GM12891 (cell line): ENCODE measurements around the gene FOXP3.

Experiments
- DNase-seq: peaks from one replicate; pipeline ENCODE4 v3.0.0; 2011; ENCODE audit warnings: low spot score; ENCODE audit not compliant: insufficient read length
- FAIRE-seq: peaks from 2 replicates; lab custom pipeline; 2011; peaks lifted over from hg19 to GRCh38; lab: Jason Lieb, UNC
- PAX5 ChIP-seq: IDR thresholded peaks from 2 replicates; pipeline ENCODE4 v1.6.1; 2011; ENCODE audit warnings: low read length, moderate library complexity, mild to moderate bottlenecking; ENCODE audit not compliant: insufficient read depth, severe bottlenecking
- POLR2A ChIP-seq: IDR thresholded peaks from 2 replicates; pipeline ENCODE4 v1.6.1; 2011; ENCODE audit warnings: low read depth, low read length, control low read depth
- POLR2AphosphoS5 ChIP-seq: IDR thresholded peaks from 2 replicates; pipeline ENCODE4 v1.6.1; 2011; ENCODE audit warnings: low read depth, low read length, control low read depth
- POU2F2 ChIP-seq: IDR thresholded peaks from 2 replicates; pipeline ENCODE4 v1.6.1; 2011; ENCODE audit warnings: low read depth, mild to moderate bottlenecking, control low read depth, low read length, moderate library complexity
- SPI1 ChIP-seq: IDR thresholded peaks from 2 replicates; pipeline ENCODE4 v1.6.1; 2011; ENCODE audit warnings: low read depth, low read length, control low read depth
- TAF1 ChIP-seq: IDR thresholded peaks from 2 replicates; pipeline ENCODE4 v1.6.1; 2011; ENCODE audit warnings: low read depth, low read length, control low read depth

Gene FOXP3

GRCh38 chrX:49262603-49263002 lies 1.9 kb downstream of the FOXP3 start:
- FAIRE-seq (no peak), DNase-seq (no peak)
- TF ChIP-seq TAF1 = no peak
- TF ChIP-seq SPI1 = no peak
- no peak for TF ChIP-seq PAX5
- no peak for TF ChIP-seq POLR2A

- TF ChIP-seq TAF1 (no peak), SPI1 (no peak), POLR2AphosphoS5 (no peak), POLR2A (no peak), POU2F2 (no peak), PAX5 (no peak)
- no peak for FAIRE-seq
- no peak for DNase-seq
Measured at GRCh38 chrX:49260221-49260985, 4.1 kb downstream of the FOXP3 start.

- DNase-seq (no peak), FAIRE-seq (no peak)
- TF ChIP-seq PAX5 (no peak), POLR2A (no peak), SPI1 (no peak), POLR2AphosphoS5 (no peak), TAF1 (no peak), POU2F2 (no peak)
Measured at GRCh38 chrX:49258749-49259124, 5.8 kb downstream of the FOXP3 start.

- FAIRE-seq (no peak), DNase-seq (no peak)
- no peak for TF ChIP-seq TAF1
- no peak for TF ChIP-seq SPI1
- TF ChIP-seq POLR2A = no peak
- no peak for TF ChIP-seq PAX5
- no peak for TF ChIP-seq POLR2AphosphoS5
- no peak for TF ChIP-seq POU2F2
Measured at GRCh38 chrX:49257846-49258748, 6.4 kb downstream of the FOXP3 start.

- TF ChIP-seq TAF1 = no peak
- TF ChIP-seq PAX5 = no peak
- no peak for TF ChIP-seq SPI1
- no peak for TF ChIP-seq POU2F2
- TF ChIP-seq POLR2AphosphoS5 = no peak
- no peak for TF ChIP-seq POLR2A
- DNase-seq = no peak
- FAIRE-seq = no peak
Measured at GRCh38 chrX:49257074-49257790, 7.3 kb downstream of the FOXP3 start.

GRCh38 chrX:49256268-49256995 lies 8.1 kb downstream of the FOXP3 start:
- no peak for TF ChIP-seq TAF1
- TF ChIP-seq POU2F2 = no peak
- TF ChIP-seq PAX5 = no peak
- no peak for FAIRE-seq
- DNase-seq = no peak

- no peak for TF ChIP-seq TAF1
- no peak for TF ChIP-seq POLR2A
- TF ChIP-seq POU2F2 = no peak
- TF ChIP-seq PAX5 = no peak
- no peak for TF ChIP-seq POLR2AphosphoS5
- TF ChIP-seq SPI1 = no peak
- DNase-seq (no peak), FAIRE-seq (no peak)
Measured at GRCh38 chrX:49254639-49255038, 9.9 kb downstream of the FOXP3 start.

- no peak for FAIRE-seq
Measured at GRCh38 chrX:49251325-49251724, 13.2 kb downstream of the FOXP3 start.

More at GRCh38 chrX:49251325-49251724, 13.2 kb downstream of the FOXP3 start:
- TF ChIP-seq POLR2A (no peak), SPI1 (no peak), POLR2AphosphoS5 (no peak), TAF1 (no peak), POU2F2 (no peak), PAX5 (no peak)
- no peak for DNase-seq
